Psoas muscle (tissue), 8 donors: Measurements from ENCODE around the gene SYT13. TPM values are rescaled to one million over a fixed set of nuclear protein-coding genes. Genes with fewer than 3 reads are reported as not detected.

ENCODE experiments used
- ATAC-seq, 4 donors: fragments of 200-7000 bp; cut with Tn5 transposase; one replicate each; pipeline ENCODE4 v1.9.1; 2020; ENCODE audit warnings: moderate library complexity in 3 of 4, mild to moderate bottlenecking in 2 of 4
- DNase-seq, 2 donors: peaks; one replicate each; pipeline ENCODE4 v3.0.0-alpha.2; 2020
- H3K27ac ChIP-seq: fragments of 200-600 bp; one replicate; pipeline ENCODE4 v1.8.0; 2022
- H3K27me3 ChIP-seq, 3 donors: fragments of 200-600 bp in 1 of 3; one replicate each; pipeline versions ENCODE4 v1.6.1 to v1.8.0; 2013 to 2022; ENCODE audit warnings: low read length in 2 of 3, mild to moderate bottlenecking in 2 of 3, moderate library complexity in 1 of 3; ENCODE audit not compliant: insufficient read depth in 3 of 3
- H3K36me3 ChIP-seq, 2 donors: fragments of 200-600 bp in 1 of 2; one replicate each; pipeline versions ENCODE4 v1.6.1 to v1.8.0; 2013 to 2022; ENCODE audit warnings: low read depth in 1 of 2, mild to moderate bottlenecking in 1 of 2, moderate library complexity in 1 of 2; ENCODE audit not compliant: insufficient read depth in 1 of 2
- H3K4me1 ChIP-seq: fragments of 200-600 bp; one replicate; pipeline ENCODE4 v1.8.0; 2022
- H3K4me3 ChIP-seq: fragments of 200-600 bp; one replicate; pipeline ENCODE4 v1.8.0; 2022; ENCODE audit warnings: mild to moderate bottlenecking
- H3K9me3 ChIP-seq: fragments of 200-600 bp; one replicate; pipeline ENCODE4 v1.8.0; 2022
- WGBS, 3 donors: extraction: QIAGEN DNeasy Blood & Tissue Kit; methylation state at CpG; one replicate each; pipeline versions ENCODE4 v1.1.6 to v1.1.7; 2013; 5-methylcytosine and 5-hydroxymethylcytosine counted together
- intact Hi-C, 2 donors: fragments of 100-400 bp; cut with DNase I; formaldehyde crosslinking; loops; one replicate each; pipeline versions ENCODE4 v1.11.0 to v1.14.2; 2022
- polyA plus RNA-seq, 3 donors: library from polyadenylated mRNA; stranded (reverse); fragments of 200-250 nt; gene quantifications; one replicate each; pipeline ENCODE4 v1.2.3, GENCODE V29; 2013
- total RNA-seq, 4 donors: library from RNA; stranded (reverse); fragmentation: NEBNext Ultra II Directional in 2 of 4; extraction: Animal tissue kit (Norgen Biotek cat#: 25700) in 2 of 4; gene quantifications; one replicate each; pipeline versions ENCODE4 v1.2.1 to v1.2.4, GENCODE V29; 2021 to 2023
- TF ChIP-seq, protein P1 (sequence below): fragments of 200-600 bp; IDR thresholded peaks from one replicate; pipeline ENCODE4 v1.8.0; 2022; ENCODE audit warnings: antibody characterized with exemption
- donor health status: healthy with polysubstance abuse.
- donor health status: DM: no; HTN: no; CAD: no; lungs with moderate emphysema.
- donor health status: Bipolar disorder and iron deficiency.
- donor health status: healthy.
- donor health status: DM: yes; HTN: yes; CAD: no.
- donor health status: DM: no; HTN: no; CAD: no.
- donor health status: DM: no; HTN: no; CAD: no.
- donor health status: DM: yes; HTN: yes; CAD: no.

Gene SYT13
- total and polyA plus RNA-seq, 7 donors: 0.05 to 0.22 (median 0.08) TPM; not detected in 1

DNA sequence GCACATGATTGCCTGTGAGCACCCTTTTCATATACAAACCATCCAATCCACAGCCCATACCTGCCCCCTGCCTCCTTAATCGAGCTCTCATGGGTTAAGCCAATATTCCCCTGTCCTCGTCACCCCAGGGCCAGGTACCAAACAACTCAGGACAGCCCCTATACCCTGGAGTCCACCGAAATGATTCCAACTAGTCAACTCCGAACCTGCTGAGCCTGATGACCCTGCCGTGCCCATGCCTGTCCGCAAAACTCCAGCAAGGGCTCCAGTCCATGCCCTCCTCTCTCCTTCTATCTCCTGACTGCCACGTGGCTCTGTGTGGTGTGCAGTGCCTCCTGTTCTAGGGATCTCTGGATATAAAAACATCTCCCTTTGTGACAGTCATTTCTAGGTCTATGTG, 35.5 kb upstream of the SYT13 start:
- no peak for DNase-seq
- Histone ChIP-seq H3K9me3 (no peaks in the 10 kb centered on the region), H3K4me1 (no peaks in the 10 kb centered on the region), H3K4me3 (no peak overlapping the region), H3K27me3 (peaks cover 0 to 2% (median 0%) of the 10 kb centered on the region in 3 donors), H3K27ac (no peak overlapping the region), H3K36me3 (no peaks in the 10 kb centered on the region)
- 91 to 96% (median 92%) methylated on average over 7 of the region's 7 CpGs for WGBS, 3 donors
- intact Hi-C loops: no loop called here
- TF ChIP-seq, protein P1, sequence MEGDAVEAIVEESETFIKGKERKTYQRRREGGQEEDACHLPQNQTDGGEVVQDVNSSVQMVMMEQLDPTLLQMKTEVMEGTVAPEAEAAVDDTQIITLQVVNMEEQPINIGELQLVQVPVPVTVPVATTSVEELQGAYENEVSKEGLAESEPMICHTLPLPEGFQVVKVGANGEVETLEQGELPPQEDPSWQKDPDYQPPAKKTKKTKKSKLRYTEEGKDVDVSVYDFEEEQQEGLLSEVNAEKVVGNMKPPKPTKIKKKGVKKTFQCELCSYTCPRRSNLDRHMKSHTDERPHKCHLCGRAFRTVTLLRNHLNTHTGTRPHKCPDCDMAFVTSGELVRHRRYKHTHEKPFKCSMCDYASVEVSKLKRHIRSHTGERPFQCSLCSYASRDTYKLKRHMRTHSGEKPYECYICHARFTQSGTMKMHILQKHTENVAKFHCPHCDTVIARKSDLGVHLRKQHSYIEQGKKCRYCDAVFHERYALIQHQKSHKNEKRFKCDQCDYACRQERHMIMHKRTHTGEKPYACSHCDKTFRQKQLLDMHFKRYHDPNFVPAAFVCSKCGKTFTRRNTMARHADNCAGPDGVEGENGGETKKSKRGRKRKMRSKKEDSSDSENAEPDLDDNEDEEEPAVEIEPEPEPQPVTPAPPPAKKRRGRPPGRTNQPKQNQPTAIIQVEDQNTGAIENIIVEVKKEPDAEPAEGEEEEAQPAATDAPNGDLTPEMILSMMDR: no peak
- no peak for ATAC-seq

- DNase-seq (no peak), ATAC-seq (no peak)
- Histone ChIP-seq H3K36me3 (no peaks in the 10 kb centered on the region), H3K9me3 (no peaks in the 10 kb centered on the region), H3K4me3 (no peak overlapping the region), H3K4me1 (no peaks in the 10 kb centered on the region), H3K27ac (no peak overlapping the region), H3K27me3 (peaks cover 0 to 3% (median 0%) of the 10 kb centered on the region in 3 donors)
- 73 to 83% (median 82%) methylated on average over 7 of the region's 7 CpGs for WGBS, 3 donors
- TF ChIP-seq, protein P1: no peak
- intact Hi-C loops: no loop called here
Measured at GRCh38 chr11:45321031-45321595, 35.0 kb upstream of the SYT13 start.

- H3K4me3 ChIP-seq: no peak overlapping the region
- intact Hi-C loops: no loop called here
- no peak overlapping the region for H3K27ac ChIP-seq
- DNase-seq (no peak), ATAC-seq (no peak)
- TF ChIP-seq, protein P1: no peak
- H3K36me3 ChIP-seq: no peaks in the 10 kb centered on the region
- no peaks in the 10 kb centered on the region for H3K9me3 ChIP-seq
- WGBS, 3 donors: 93 to 95% (median 94%) methylated on average over 4 of the region's 4 CpGs
- no peaks in the 10 kb centered on the region for H3K4me1 ChIP-seq
- H3K27me3 ChIP-seq: peaks cover 0 to 4% (median 0%) of the 10 kb centered on the region in 3 donors
Measured at GRCh38 chr11:45320371-45320770, 34.2 kb upstream of the SYT13 start.

DNA sequence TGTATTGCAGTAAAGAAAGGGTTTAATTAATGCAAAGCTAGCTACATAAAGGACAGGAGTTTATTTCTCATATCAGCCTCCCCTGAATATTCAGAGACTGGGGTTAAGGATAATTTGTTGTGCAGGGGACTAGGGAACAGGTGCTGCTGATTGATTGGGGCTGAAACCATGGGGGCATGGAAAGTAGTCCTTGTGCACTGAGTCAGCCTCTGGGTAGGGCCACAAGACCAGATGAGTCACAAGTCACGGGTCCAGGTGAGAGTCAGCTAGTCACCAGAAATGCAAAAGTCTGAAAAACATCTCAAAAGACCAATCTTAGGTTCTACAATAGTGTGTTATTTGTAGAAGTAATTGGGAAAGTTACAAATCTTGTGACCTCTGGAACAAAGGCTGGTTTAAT, 32.9 kb upstream of the SYT13 start:
- Histone ChIP-seq H3K9me3 (no peaks in the 10 kb centered on the region), H3K36me3 (no peaks in the 10 kb centered on the region)

More for the DNA sequence above, 32.9 kb upstream of the SYT13 start:
- TF ChIP-seq, protein P1: no peak
- H3K4me1 ChIP-seq: no peaks in the 10 kb centered on the region
- no peak for ATAC-seq
- no peak overlapping the region for H3K4me3 ChIP-seq
- intact Hi-C loops: no loop called here
- DNase-seq: no peak
- WGBS, 3 donors: 79 to 96% (median 88%) methylated on average over 1 of the region's 1 CpG
- peaks cover 0 to 10% (median 0%) of the 10 kb centered on the region in 3 donors for H3K27me3 ChIP-seq
- no peak overlapping the region for H3K27ac ChIP-seq
